ENCODE measurements around the gene PIK3IP1.

Gene PIK3IP1

GRCh38 chr22:31300896-31301295, 8.6 kb upstream of the PIK3IP1 start (continued):
- TF ChIP-seq, protein P1, sequence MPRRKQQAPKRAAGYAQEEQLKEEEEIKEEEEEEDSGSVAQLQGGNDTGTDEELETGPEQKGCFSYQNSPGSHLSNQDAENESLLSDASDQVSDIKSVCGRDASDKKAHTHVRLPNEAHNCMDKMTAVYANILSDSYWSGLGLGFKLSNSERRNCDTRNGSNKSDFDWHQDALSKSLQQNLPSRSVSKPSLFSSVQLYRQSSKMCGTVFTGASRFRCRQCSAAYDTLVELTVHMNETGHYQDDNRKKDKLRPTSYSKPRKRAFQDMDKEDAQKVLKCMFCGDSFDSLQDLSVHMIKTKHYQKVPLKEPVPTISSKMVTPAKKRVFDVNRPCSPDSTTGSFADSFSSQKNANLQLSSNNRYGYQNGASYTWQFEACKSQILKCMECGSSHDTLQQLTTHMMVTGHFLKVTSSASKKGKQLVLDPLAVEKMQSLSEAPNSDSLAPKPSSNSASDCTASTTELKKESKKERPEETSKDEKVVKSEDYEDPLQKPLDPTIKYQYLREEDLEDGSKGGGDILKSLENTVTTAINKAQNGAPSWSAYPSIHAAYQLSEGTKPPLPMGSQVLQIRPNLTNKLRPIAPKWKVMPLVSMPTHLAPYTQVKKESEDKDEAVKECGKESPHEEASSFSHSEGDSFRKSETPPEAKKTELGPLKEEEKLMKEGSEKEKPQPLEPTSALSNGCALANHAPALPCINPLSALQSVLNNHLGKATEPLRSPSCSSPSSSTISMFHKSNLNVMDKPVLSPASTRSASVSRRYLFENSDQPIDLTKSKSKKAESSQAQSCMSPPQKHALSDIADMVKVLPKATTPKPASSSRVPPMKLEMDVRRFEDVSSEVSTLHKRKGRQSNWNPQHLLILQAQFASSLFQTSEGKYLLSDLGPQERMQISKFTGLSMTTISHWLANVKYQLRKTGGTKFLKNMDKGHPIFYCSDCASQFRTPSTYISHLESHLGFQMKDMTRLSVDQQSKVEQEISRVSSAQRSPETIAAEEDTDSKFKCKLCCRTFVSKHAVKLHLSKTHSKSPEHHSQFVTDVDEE (CRISPR knock-in tag; IDR thresholded peaks at IDR 0.05): no peak
- TF ChIP-seq CSDC2 (CRISPR knock-in tag; IDR thresholded peaks at IDR 0.05) (no peak), ZNF70 (CRISPR knock-in tag; IDR thresholded peaks at IDR 0.05) (no peak), SNAI2 (CRISPR knock-in tag; IDR thresholded peaks at IDR 0.05) (no peak), OSR1 (CRISPR knock-in tag; IDR thresholded peaks at IDR 0.05) (no peak), GLIS3 (CRISPR knock-in tag; IDR thresholded peaks at IDR 0.05) (no peak), BACH2 (CRISPR knock-in tag; IDR thresholded peaks at IDR 0.05; ENCODE audit: borderline replicate concordance) (no peak)

DNA sequence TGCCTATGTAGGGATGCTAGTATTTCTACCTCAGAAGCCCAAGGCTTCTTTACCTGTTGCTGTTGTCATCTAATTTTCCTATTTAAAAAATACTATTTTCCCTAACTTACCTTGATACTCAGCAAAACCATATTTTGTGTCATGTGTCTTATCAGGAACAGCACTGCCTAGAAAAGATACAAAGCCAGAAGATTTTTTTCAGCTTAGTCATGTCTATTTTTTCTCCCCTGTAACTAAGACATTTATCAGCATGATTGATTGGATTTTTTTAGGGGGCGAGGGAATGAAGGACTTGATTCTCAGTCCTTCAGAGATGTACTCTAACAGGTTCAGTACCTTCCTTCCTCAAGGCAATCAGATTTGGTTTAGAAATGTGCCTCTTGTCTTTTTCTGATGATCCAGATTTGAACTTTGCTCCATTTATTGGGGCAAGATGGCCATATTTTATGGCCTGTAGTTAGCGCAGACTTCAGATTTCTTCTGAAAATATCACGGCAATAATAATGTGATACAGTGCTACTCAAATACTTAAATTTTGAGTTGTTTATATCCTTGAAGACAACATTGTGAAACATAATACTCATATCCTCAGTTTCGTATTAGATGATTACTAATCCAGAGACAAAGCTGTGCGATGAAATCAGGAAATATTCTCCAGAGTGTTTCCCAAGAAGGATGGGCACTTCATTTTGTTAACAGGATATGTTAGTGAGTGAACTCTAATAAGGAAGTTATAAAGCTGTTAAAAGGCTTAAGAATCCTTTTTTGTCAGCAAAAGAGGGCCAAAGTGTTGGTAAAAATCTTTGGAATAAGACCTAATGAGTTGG, 3.8 kb upstream of the PIK3IP1 start:
- no peak for ATAC-seq
- TF ChIP-seq OSR1 (CRISPR knock-in tag; IDR thresholded peaks at IDR 0.05): no peak
- TF ChIP-seq TOX (CRISPR knock-in tag; IDR thresholded peaks at IDR 0.05; ENCODE audit: borderline replicate concordance): no peak
- TF ChIP-seq ZFP3 (CRISPR knock-in tag; IDR thresholded peaks at IDR 0.05): no peak
- no peak for TF ChIP-seq RARB (CRISPR knock-in tag; IDR thresholded peaks at IDR 0.05)
- TF ChIP-seq, protein P1 (CRISPR knock-in tag; IDR thresholded peaks at IDR 0.05): no peak
- TF ChIP-seq ZFP30 (CRISPR knock-in tag; IDR thresholded peaks at IDR 0.05): no peak
- no peak for TF ChIP-seq ZC3H10 (CRISPR knock-in tag; IDR thresholded peaks at IDR 0.05)
- no peak for TF ChIP-seq ZNF8 (CRISPR knock-in tag; IDR thresholded peaks at IDR 0.05)
- no peak for TF ChIP-seq CREB5 (CRISPR knock-in tag; IDR thresholded peaks at IDR 0.05; ENCODE audit: low read depth)
- no peak for TF ChIP-seq CSRNP3 (CRISPR knock-in tag; IDR thresholded peaks at IDR 0.05)
- no peak for TF ChIP-seq POU6F1 (CRISPR knock-in tag; IDR thresholded peaks at IDR 0.05; ENCODE audit: borderline replicate concordance, low read depth)
- no peak for TF ChIP-seq CSDC2 (CRISPR knock-in tag; IDR thresholded peaks at IDR 0.05)
- no peak for TF ChIP-seq ARNTL (CRISPR knock-in tag; IDR thresholded peaks at IDR 0.05; ENCODE audit: borderline replicate concordance, low read depth)
- TF ChIP-seq ISL1 (CRISPR knock-in tag; IDR thresholded peaks at IDR 0.05): no peak
- TF ChIP-seq GLIS3 (CRISPR knock-in tag; IDR thresholded peaks at IDR 0.05): no peak
- no peak for TF ChIP-seq ESRRG (CRISPR knock-in tag; IDR thresholded peaks at IDR 0.05)

GRCh38 chr22:31295360-31295759, 3.1 kb upstream of the PIK3IP1 start:
- TF ChIP-seq CSRNP3 (CRISPR knock-in tag; IDR thresholded peaks at IDR 0.05): no peak
- ATAC-seq: no peak

Measured in SK-N-SH treated with all-trans-retinoic acid at 6 μM for 48 hours (cell line).